ENCODE data around the gene GALNT2. TPM values are rescaled to one million over a fixed set of nuclear protein-coding genes. Genes with fewer than 3 reads are reported as not detected.

GALNT2 gene
- total RNA-seq, 1 experiment from 2014 or later, result 25.5 TPM

- DNase-seq (ENCODE audit: low spot score), result no peak
Observed at GRCh38 chr1:230274254-230274653, 207.2 kb downstream of the GALNT2 start.

- DNase-seq (ENCODE audit: low spot score), result no peak
Observed at GRCh38 chr1:230276401-230276800, 209.4 kb downstream of the GALNT2 start.

- no peak for DNase-seq (ENCODE audit: low spot score)
Observed at GRCh38 chr1:230277201-230278025, 210.4 kb downstream of the GALNT2 start.

- no peak for DNase-seq (ENCODE audit: low spot score)
Observed at GRCh38 chr1:230278376-230278775, 211.3 kb downstream of the GALNT2 start.

- DNase-seq (ENCODE audit: low spot score), result no peak
Observed at GRCh38 chr1:230278871-230279582, 212.0 kb downstream of the GALNT2 start.

GRCh38 chr1:230279583-230279945 is 212.5 kb downstream of the GALNT2 start:
- no peak for DNase-seq (ENCODE audit: low spot score)

- no peak for DNase-seq (ENCODE audit: low spot score)
Observed at GRCh38 chr1:230280054-230280795, 213.2 kb downstream of the GALNT2 start.

- no peak for DNase-seq (ENCODE audit: low spot score)
Observed at GRCh38 chr1:230280906-230281413, 213.9 kb downstream of the GALNT2 start.

GRCh38 chr1:230281556-230281955 is 214.5 kb downstream of the GALNT2 start:
- DNase-seq (ENCODE audit: low spot score), result no peak

- no peak for DNase-seq (ENCODE audit: low spot score)
Observed at GRCh38 chr1:230282157-230282556, 215.1 kb downstream of the GALNT2 start.

- no peak for DNase-seq (ENCODE audit: low spot score)
Observed at GRCh38 chr1:230283678-230284077, 216.6 kb downstream of the GALNT2 start.

- DNase-seq (ENCODE audit: low spot score), result no peak
Observed at GRCh38 chr1:230284891-230285290, 217.9 kb downstream of the GALNT2 start.

- no peak for DNase-seq (ENCODE audit: low spot score)
Observed at GRCh38 chr1:230285351-230285750, 218.3 kb downstream of the GALNT2 start.

GRCh38 chr1:230286166-230286889 is 219.3 kb downstream of the GALNT2 start:
- DNase-seq (ENCODE audit: low spot score), result no peak

- no peak for DNase-seq (ENCODE audit: low spot score)
Observed at GRCh38 chr1:230286890-230287269, 219.8 kb downstream of the GALNT2 start.

GRCh38 chr1:230287674-230288315 is 220.8 kb downstream of the GALNT2 start:
- DNase-seq (ENCODE audit: low spot score), result no peak

- no peak for DNase-seq (ENCODE audit: low spot score)
Observed at GRCh38 chr1:230288641-230289349, 221.8 kb downstream of the GALNT2 start.

- DNase-seq (ENCODE audit: low spot score), result no peak
Observed at GRCh38 chr1:230289350-230289644, 222.3 kb downstream of the GALNT2 start.

- no peak for DNase-seq (ENCODE audit: low spot score)
Observed at GRCh38 chr1:230291731-230292620, 224.9 kb downstream of the GALNT2 start.

All from HT-29 (cell line).